ENCODE data around the gene TCEANC. TPM values are rescaled to one million over a fixed set of nuclear protein-coding genes. Genes with fewer than 3 reads are reported as not detected.

TCEANC gene
- total RNA-seq, 1 donor, result 6.2 TPM

DNA sequence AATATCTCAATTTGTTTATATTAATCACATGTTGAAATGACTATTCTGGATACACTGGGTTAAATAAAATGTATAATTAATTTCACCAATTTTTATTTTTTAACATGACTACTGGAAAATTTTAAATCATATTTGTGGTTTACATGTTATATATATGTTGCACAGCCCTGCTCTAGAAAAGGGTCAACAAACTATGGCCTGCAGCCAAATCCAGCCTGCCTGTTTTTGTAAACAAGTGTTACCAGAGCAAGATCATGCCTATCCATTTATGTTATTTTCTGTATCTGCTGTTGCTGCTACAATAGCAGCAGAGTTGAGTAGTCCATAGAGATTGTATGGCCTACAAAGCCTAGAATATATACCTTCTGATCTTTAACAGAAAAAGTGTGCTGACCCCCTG is 1.2 kb downstream of the TCEANC start:
- Histone ChIP-seq H3K4me2 (ENCODE audit: insufficient read depth, low read length) (peak overlapping the region; percentile 82), H3K27me3 (ENCODE audit: insufficient read depth, low read length) (peaks cover 7% of the 10 kb centered on the region), H3K79me2 (ENCODE audit: insufficient read depth, low read length) (no peaks in the 10 kb centered on the region), H3K4me1 (ENCODE audit: insufficient read depth, low read length) (peaks cover 20% of the 10 kb centered on the region), H2AFZ (ENCODE audit: low read length) (no peak overlapping the region), H3K9me3 (ENCODE audit: low read depth, low read length) (no peaks in the 10 kb centered on the region), H3K36me3 (ENCODE audit: insufficient read depth, low read length) (no peaks in the 10 kb centered on the region), H4K20me1 (ENCODE audit: insufficient read depth, low read length) (no peaks in the 10 kb centered on the region), H3K4me3 (ENCODE audit: insufficient read depth, low read length) (no peak overlapping the region), H3K27ac (ENCODE audit: low read depth, low read length) (no peak overlapping the region)
- no peak for DNase-seq (ENCODE audit: insufficient read length, low spot score, missing footprints)
- TF ChIP-seq, protein P1, sequence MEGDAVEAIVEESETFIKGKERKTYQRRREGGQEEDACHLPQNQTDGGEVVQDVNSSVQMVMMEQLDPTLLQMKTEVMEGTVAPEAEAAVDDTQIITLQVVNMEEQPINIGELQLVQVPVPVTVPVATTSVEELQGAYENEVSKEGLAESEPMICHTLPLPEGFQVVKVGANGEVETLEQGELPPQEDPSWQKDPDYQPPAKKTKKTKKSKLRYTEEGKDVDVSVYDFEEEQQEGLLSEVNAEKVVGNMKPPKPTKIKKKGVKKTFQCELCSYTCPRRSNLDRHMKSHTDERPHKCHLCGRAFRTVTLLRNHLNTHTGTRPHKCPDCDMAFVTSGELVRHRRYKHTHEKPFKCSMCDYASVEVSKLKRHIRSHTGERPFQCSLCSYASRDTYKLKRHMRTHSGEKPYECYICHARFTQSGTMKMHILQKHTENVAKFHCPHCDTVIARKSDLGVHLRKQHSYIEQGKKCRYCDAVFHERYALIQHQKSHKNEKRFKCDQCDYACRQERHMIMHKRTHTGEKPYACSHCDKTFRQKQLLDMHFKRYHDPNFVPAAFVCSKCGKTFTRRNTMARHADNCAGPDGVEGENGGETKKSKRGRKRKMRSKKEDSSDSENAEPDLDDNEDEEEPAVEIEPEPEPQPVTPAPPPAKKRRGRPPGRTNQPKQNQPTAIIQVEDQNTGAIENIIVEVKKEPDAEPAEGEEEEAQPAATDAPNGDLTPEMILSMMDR (IDR thresholded peaks at IDR 0.05; ENCODE audit: extremely low read depth, low read depth, low read length), result no peak

DNA sequence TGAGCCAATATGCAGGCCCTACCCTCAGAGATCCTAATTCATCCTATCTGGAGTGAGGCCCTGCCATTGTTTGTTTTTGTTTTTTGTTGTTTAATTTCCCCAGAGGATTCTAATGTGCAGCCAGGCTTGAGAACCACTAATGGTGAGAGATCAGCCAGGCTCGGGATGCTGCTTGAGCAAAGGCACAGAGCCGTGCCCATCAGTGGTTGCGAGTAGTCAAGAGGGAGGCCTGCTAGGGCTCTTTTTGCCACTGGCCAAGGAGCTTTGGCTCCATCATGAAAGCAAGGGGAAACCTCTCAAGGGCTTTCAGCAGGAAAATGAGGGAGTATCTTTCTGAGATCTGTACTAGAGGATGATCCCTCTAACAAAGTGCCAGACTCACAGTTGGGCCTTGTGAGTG is 2.7 kb downstream of the TCEANC start:
- no peak overlapping the region for H3K4me3 ChIP-seq (ENCODE audit: insufficient read depth, low read length)
- no peaks in the 10 kb centered on the region for H4K20me1 ChIP-seq (ENCODE audit: insufficient read depth, low read length)
- no peak overlapping the region for H2AFZ ChIP-seq (ENCODE audit: low read length)
- no peaks in the 10 kb centered on the region for H3K36me3 ChIP-seq (ENCODE audit: insufficient read depth, low read length)
- peak; percentile 3 for DNase-seq (ENCODE audit: insufficient read length, low spot score, missing footprints)
- peaks cover 20% of the 10 kb centered on the region for H3K4me1 ChIP-seq (ENCODE audit: insufficient read depth, low read length)
- H3K27ac ChIP-seq (ENCODE audit: low read depth, low read length), result no peak overlapping the region
- no peak overlapping the region for H3K4me2 ChIP-seq (ENCODE audit: insufficient read depth, low read length)
- H3K79me2 ChIP-seq (ENCODE audit: insufficient read depth, low read length), result no peaks in the 10 kb centered on the region
- H3K9me3 ChIP-seq (ENCODE audit: low read depth, low read length), result no peaks in the 10 kb centered on the region
- no peaks in the 10 kb centered on the region for H3K27me3 ChIP-seq (ENCODE audit: insufficient read depth, low read length)
- TF ChIP-seq, protein P1 (IDR thresholded peaks at IDR 0.05; ENCODE audit: extremely low read depth, low read depth, low read length), result no peak

DNA sequence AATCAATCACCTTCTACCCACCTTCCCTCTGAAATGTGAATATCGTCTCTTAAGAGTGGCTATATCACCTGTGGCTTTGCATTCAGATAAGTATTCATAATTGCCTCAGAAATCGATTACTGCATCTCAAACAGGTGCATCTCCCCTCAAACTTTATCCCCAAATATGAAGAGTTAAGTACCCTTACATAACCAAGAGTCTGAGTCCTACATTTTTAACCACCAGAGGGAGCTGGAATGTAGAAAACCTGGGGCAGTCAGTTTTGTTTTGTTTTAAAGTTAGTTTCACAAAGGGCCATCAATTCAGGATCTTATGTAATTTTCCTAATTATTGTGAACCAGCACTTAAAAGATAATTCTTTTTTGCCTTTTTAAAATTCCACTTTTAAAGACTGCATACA is 5.7 kb downstream of the TCEANC start:
- peak; percentile 63 for DNase-seq (ENCODE audit: insufficient read length, low spot score, missing footprints)
- H3K27me3 ChIP-seq (ENCODE audit: insufficient read depth, low read length), result no peaks in the 10 kb centered on the region
- peaks cover 23% of the 10 kb centered on the region for H3K4me1 ChIP-seq (ENCODE audit: insufficient read depth, low read length)
- peak overlapping the region; percentile 22 for H3K4me3 ChIP-seq (ENCODE audit: insufficient read depth, low read length)
- H3K79me2 ChIP-seq (ENCODE audit: insufficient read depth, low read length), result no peaks in the 10 kb centered on the region
- H3K36me3 ChIP-seq (ENCODE audit: insufficient read depth, low read length), result no peaks in the 10 kb centered on the region
- H2AFZ ChIP-seq (ENCODE audit: low read length), result peak overlapping the region; percentile 54
- no peaks in the 10 kb centered on the region for H4K20me1 ChIP-seq (ENCODE audit: insufficient read depth, low read length)
- H3K27ac ChIP-seq (ENCODE audit: low read depth, low read length), result peak overlapping the region; percentile 68
- peak overlapping the region; percentile 64 for H3K4me2 ChIP-seq (ENCODE audit: insufficient read depth, low read length)
- no peaks in the 10 kb centered on the region for H3K9me3 ChIP-seq (ENCODE audit: low read depth, low read length)
- TF ChIP-seq, protein P1 (IDR thresholded peaks at IDR 0.05; ENCODE audit: extremely low read depth, low read depth, low read length), result peak; percentile 69

DNA sequence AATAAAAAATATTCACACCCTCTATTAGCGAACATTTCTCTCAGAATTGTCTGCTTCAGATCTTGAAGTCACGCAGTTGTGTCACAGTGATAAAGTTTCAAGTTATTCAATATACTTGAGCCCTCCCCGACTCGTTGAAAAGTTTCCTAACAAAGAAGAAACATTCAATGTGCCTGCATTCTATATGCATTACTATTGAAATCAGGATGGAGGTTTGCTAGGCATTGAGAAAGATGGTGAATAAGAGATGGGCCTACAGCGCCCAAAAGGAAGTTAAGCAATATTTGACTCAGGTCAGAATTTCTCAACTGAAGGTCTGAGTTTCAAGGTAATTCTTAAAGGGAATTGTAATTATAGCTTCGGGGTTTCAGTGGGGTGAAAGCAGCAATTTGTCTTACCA is 6.1 kb downstream of the TCEANC start:
- H3K36me3 ChIP-seq (ENCODE audit: insufficient read depth, low read length), result no peaks in the 10 kb centered on the region
- H2AFZ ChIP-seq (ENCODE audit: low read length), result peak overlapping the region; percentile 54
- peak; percentile 58 for DNase-seq (ENCODE audit: insufficient read length, low spot score, missing footprints)
- peak overlapping the region; percentile 22 for H3K4me3 ChIP-seq (ENCODE audit: insufficient read depth, low read length)
- TF ChIP-seq, protein P1 (IDR thresholded peaks at IDR 0.05; ENCODE audit: extremely low read depth, low read depth, low read length), result no peak
- H3K79me2 ChIP-seq (ENCODE audit: insufficient read depth, low read length), result no peaks in the 10 kb centered on the region
- peak overlapping the region; percentile 64 for H3K4me2 ChIP-seq (ENCODE audit: insufficient read depth, low read length)
- H3K27ac ChIP-seq (ENCODE audit: low read depth, low read length), result peak overlapping the region; percentile 68
- no peaks in the 10 kb centered on the region for H3K27me3 ChIP-seq (ENCODE audit: insufficient read depth, low read length)
- H3K4me1 ChIP-seq (ENCODE audit: insufficient read depth, low read length), result peaks cover 22% of the 10 kb centered on the region
- H4K20me1 ChIP-seq (ENCODE audit: insufficient read depth, low read length), result no peaks in the 10 kb centered on the region
- H3K9me3 ChIP-seq (ENCODE audit: low read depth, low read length), result no peaks in the 10 kb centered on the region

Data from osteoblast (primary cell).